Lung (tissue), 12 donors: ENCODE data around the gene TMEM222. TPM values are rescaled to one million over a fixed set of nuclear protein-coding genes. Genes with fewer than 3 reads are reported as not detected.

Experiments used
- ATAC-seq: fragments of 200-7000 bp; cut with Tn5 transposase; one replicate; pipeline ENCODE4 v1.9.1; 2020; ENCODE audit warnings: moderate number of reproducible peaks; ENCODE audit not compliant: insufficient read depth, low FRiP score
- DNase-seq, 3 donors: peaks; one replicate each; pipeline ENCODE4 v3.0.0-alpha.2; 2013 to 2017
- H3K27ac ChIP-seq, 2 donors: one replicate each; pipeline ENCODE4 v1.5.1; 2013; ENCODE audit warnings: mild to moderate bottlenecking in 2 of 2, moderate library complexity in 2 of 2, control low read depth in 1 of 2, inconsistent platforms in 1 of 2, low read depth in 1 of 2, low read length in 1 of 2
- H3K27me3 ChIP-seq, 3 donors: one replicate each; pipeline ENCODE4 v1.5.1; 2013; ENCODE audit warnings: low read length in 2 of 3; ENCODE audit not compliant: control insufficient read depth in 3 of 3, insufficient read depth in 3 of 3
- H3K36me3 ChIP-seq, 4 donors: one replicate each; pipeline ENCODE4 v1.5.1; 2013; ENCODE audit warnings: low read length in 4 of 4, mild to moderate bottlenecking in 1 of 4, moderate library complexity in 1 of 4; ENCODE audit not compliant: control insufficient read depth in 4 of 4, insufficient read depth in 4 of 4
- H3K4me1 ChIP-seq, 5 donors: one replicate each; pipeline ENCODE4 v1.5.1; 2013; ENCODE audit warnings: low read length in 5 of 5, mild to moderate bottlenecking in 2 of 5, moderate library complexity in 1 of 5; ENCODE audit not compliant: control insufficient read depth in 5 of 5, insufficient read depth in 5 of 5
- H3K4me3 ChIP-seq: one replicate; pipeline ENCODE4 v1.5.1; 2013; ENCODE audit warnings: mild to moderate bottlenecking, control low read depth, moderate library complexity
- H3K9ac ChIP-seq, 2 donors: one replicate each; pipeline ENCODE4 v1.5.1; 2013; ENCODE audit warnings: low read length in 2 of 2, control low read depth in 1 of 2; ENCODE audit not compliant: insufficient read depth in 1 of 2
- H3K9me3 ChIP-seq, 4 donors: one replicate each; pipeline ENCODE4 v1.5.1; 2013; ENCODE audit warnings: low read length in 3 of 4, mild to moderate bottlenecking in 1 of 4, moderate library complexity in 1 of 4; ENCODE audit not compliant: control insufficient read depth in 4 of 4, insufficient read depth in 3 of 4
- WGBS, 2 donors: extraction: QIAGEN DNeasy Blood & Tissue Kit; methylation state at CpG; one replicate each; pipeline ENCODE4 v1.1.7; 2013; 5-methylcytosine and 5-hydroxymethylcytosine counted together
- polyA plus RNA-seq, 2 donors: library from polyadenylated mRNA; stranded (reverse); fragments of 200-250 nt; gene quantifications; one replicate each; pipeline ENCODE4 v1.2.1, GENCODE V29; 2013
- total RNA-seq, 2 donors: library from RNA; depleted of rRNA in 1 of 2; stranded (reverse); fragments of >200 nt in 1 of 2; gene quantifications; one replicate each; pipeline ENCODE4 v1.2.1, GENCODE V29; 2014 to 2021
- TF ChIP-seq, protein P1 (sequence below): IDR thresholded peaks from 2 replicates; pipeline ENCODE4 v1.5.1; 2012; ENCODE audit warnings: mild to moderate bottlenecking; ENCODE audit errors: control extremely low read depth, extremely low read depth
- donor health status: control.
- donor health status: control.
- donor health status: Bipolar disorder and iron deficiency.
- donor health status: healthy.
- donor health status: DM: yes; HTN: yes; CAD: no.

TMEM222 gene
- total and polyA plus RNA-seq, 4 donors = 25.2 to 51.5 (median 48.4) TPM

DNA sequence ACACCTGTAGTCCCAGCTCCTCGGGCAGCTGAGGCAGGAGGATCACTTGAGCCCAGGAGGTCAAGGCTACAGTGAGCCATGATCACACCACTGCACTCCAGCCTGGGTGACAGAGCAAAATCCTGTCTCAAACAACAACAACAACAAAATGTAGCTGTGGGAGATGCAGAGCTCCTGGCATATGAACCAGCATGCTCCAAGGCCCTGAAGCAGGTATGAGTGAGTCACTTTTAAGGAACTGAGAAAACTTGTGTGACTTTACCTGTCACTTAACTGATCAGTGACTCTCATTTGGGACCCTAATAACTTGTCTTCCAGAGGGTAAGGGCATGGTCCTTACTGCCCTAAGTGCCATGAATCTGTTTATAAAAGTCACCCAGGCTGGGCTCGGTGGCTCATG is 19.4 kb upstream of the TMEM222 start:
- Histone ChIP-seq H3K27me3 (no peaks in the 10 kb centered on the region), H3K27ac (no peak overlapping the region), H3K9me3 (no peaks in the 10 kb centered on the region), H3K36me3 (peaks cover 3 to 53% (median 22%) of the 10 kb centered on the region in 4 donors), H3K9ac (no peak overlapping the region), H3K4me3 (no peak overlapping the region), H3K4me1 (peaks cover 4 to 41% (median 13%) of the 10 kb centered on the region in 5 donors)
- ATAC-seq (no peak), DNase-seq (no peak)
- WGBS, 2 donors = 94 to 100% methylated on average over 2 of the region's 2 CpGs
- TF ChIP-seq, protein P1, sequence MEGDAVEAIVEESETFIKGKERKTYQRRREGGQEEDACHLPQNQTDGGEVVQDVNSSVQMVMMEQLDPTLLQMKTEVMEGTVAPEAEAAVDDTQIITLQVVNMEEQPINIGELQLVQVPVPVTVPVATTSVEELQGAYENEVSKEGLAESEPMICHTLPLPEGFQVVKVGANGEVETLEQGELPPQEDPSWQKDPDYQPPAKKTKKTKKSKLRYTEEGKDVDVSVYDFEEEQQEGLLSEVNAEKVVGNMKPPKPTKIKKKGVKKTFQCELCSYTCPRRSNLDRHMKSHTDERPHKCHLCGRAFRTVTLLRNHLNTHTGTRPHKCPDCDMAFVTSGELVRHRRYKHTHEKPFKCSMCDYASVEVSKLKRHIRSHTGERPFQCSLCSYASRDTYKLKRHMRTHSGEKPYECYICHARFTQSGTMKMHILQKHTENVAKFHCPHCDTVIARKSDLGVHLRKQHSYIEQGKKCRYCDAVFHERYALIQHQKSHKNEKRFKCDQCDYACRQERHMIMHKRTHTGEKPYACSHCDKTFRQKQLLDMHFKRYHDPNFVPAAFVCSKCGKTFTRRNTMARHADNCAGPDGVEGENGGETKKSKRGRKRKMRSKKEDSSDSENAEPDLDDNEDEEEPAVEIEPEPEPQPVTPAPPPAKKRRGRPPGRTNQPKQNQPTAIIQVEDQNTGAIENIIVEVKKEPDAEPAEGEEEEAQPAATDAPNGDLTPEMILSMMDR = no peak

DNA sequence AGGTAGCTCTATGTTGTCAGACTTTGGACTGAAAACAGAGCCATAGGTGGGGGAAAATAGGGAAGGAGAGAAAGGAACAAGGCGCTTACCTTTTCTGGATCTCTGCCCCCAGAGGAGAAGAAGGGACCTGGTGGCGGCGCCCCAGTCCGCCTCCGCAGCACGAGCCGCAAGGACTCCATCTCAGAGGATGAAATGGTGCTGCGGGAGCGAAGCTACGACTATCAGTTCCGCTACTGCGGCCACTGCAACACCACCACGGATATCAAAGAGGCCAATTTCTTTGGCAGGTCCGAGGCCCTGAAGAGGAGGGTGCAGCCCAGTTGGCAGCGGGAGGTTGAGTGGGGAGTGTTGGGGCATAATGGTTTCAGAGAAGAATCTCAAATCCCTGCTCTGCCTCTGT is 18.5 kb upstream of the TMEM222 start:
- no peaks in the 10 kb centered on the region for H3K27me3 ChIP-seq
- no peak overlapping the region for H3K9ac ChIP-seq
- ATAC-seq (no peak), DNase-seq (no peak)
- no peak overlapping the region for H3K27ac ChIP-seq
- WGBS, 2 donors = 94 to 95% methylated on average over 15 of the region's 15 CpGs
- TF ChIP-seq, protein P1 = no peak
- H3K4me3 ChIP-seq = no peak overlapping the region
- peaks cover 0 to 45% (median 16%) of the 10 kb centered on the region in 4 donors for H3K36me3 ChIP-seq
- H3K9me3 ChIP-seq = no peaks in the 10 kb centered on the region
- peaks cover 4 to 32% (median 8%) of the 10 kb centered on the region in 5 donors for H3K4me1 ChIP-seq

- Histone ChIP-seq H3K9ac (no peak overlapping the region), H3K36me3 (peaks cover 0 to 32% (median 16%) of the 10 kb centered on the region in 4 donors), H3K4me3 (no peak overlapping the region), H3K27ac (no peak overlapping the region), H3K27me3 (no peaks in the 10 kb centered on the region), H3K4me1 (peaks cover 0 to 6% (median 0%) of the 10 kb centered on the region in 5 donors), H3K9me3 (no peaks in the 10 kb centered on the region)
- WGBS, 2 donors = 91 to 95% methylated on average over 11 of the region's 11 CpGs
- ATAC-seq (no peak), DNase-seq (no peak)
- TF ChIP-seq, protein P1 = no peak
Observed at GRCh38 chr1:27306071-27306470, 15.9 kb upstream of the TMEM222 start.
